OCI-LY7 (cell line): Measurements from ENCODE around the gene ZNF212. TPM values are rescaled to one million over a fixed set of nuclear protein-coding genes. Genes with fewer than 3 reads are reported as not detected.

ENCODE experiments used
- BruUV-seq: library from RNA; stranded (reverse); fragments of 400-500 nt; replicated peaks from 2 replicates; lab custom pipeline; 2021; lab: Mats Ljungman, UMichigan
- CTCF ChIA-PET: fragments of 300-600 bp; sonication (Branson Sonifier 250); formaldehyde crosslinking; loops from one replicate; lab custom pipeline; 2022; ENCODE audit warnings: antibody characterized with exemption; ENCODE audit not compliant: unreplicated experiment; lab: Charles Lee
- POLR2A ChIA-PET: fragments of 300-600 bp; sonication (Branson Sonifier 250); formaldehyde crosslinking; loops from one replicate; lab custom pipeline; 2022; ENCODE audit warnings: antibody characterized with exemption; lab: Charles Lee
- DNase-seq: peaks from one replicate; pipeline ENCODE4 v3.0.0-alpha.2; 2015; ENCODE audit warnings: low spot score
- H2AFZ ChIP-seq: fragments of 200-600 bp; sonication (generic), shearing (Covaris generic); 2 replicates; pipeline ENCODE4 v1.6.1; 2014; ENCODE audit warnings: mild to moderate bottlenecking, antibody characterized with exemption, low read length, moderate library complexity
- H3K27ac ChIP-seq: fragments of 200-600 bp; sonication (generic); 2 replicates; pipeline ENCODE4 v1.5.1; 2014; ENCODE audit warnings: mixed run types, low read depth, mild to moderate bottlenecking, moderate library complexity, low read length, inconsistent platforms; ENCODE audit not compliant: poor library complexity, severe bottlenecking
- H3K36me3 ChIP-seq: fragments of 200-600 bp; sonication (generic); 2 replicates; pipeline ENCODE4 v1.6.1; 2014; ENCODE audit warnings: mild to moderate bottlenecking, antibody characterized with exemption, low read length, moderate library complexity, mixed read lengths; ENCODE audit not compliant: insufficient read depth
- H3K4me1 ChIP-seq: fragments of 200-600 bp; sonication (generic); 2 replicates; pipeline ENCODE4 v1.5.1; 2014; ENCODE audit warnings: mild to moderate bottlenecking, low read length; ENCODE audit not compliant: insufficient read depth, poor library complexity, severe bottlenecking
- H3K4me2 ChIP-seq: fragments of 200-600 bp; sonication (generic); 2 replicates; pipeline ENCODE4 v1.6.1; 2014; ENCODE audit warnings: mild to moderate bottlenecking, low read length
- H3K4me3 ChIP-seq: fragments of 200-600 bp; sonication (generic); 2 replicates; pipeline ENCODE4 v1.5.1; 2014; ENCODE audit warnings: mild to moderate bottlenecking, low read depth, low read length; ENCODE audit not compliant: poor library complexity, severe bottlenecking
- H3K79me2 ChIP-seq: fragments of 200-600 bp; sonication (generic); 2 replicates; pipeline ENCODE4 v1.6.1; 2016; ENCODE audit warnings: low read depth, mild to moderate bottlenecking, low read length, moderate library complexity, mixed read lengths; ENCODE audit not compliant: insufficient read depth
- H3K9me2 ChIP-seq: fragments of 200-600 bp; sonication (generic); 2 replicates; pipeline ENCODE4 v1.6.1; 2016; ENCODE audit warnings: mild to moderate bottlenecking, low read length, mixed read lengths; ENCODE audit not compliant: insufficient read depth
- H3K9me3 ChIP-seq: fragments of 200-600 bp; sonication (generic); 2 replicates; pipeline ENCODE4 v1.6.1; 2014; ENCODE audit warnings: mild to moderate bottlenecking, mixed run types, low read length, mixed read lengths
- H4K20me1 ChIP-seq: fragments of 200-600 bp; sonication (generic); 2 replicates; pipeline ENCODE4 v1.6.1; 2014; ENCODE audit warnings: mild to moderate bottlenecking, antibody characterized with exemption, low read length, moderate library complexity, mixed read lengths; ENCODE audit not compliant: insufficient read depth
- EZH2phosphoT487 ChIP-seq: fragments of 200-600 bp; sonication (generic); IDR thresholded peaks from 2 replicates; pipeline ENCODE4 v1.6.1; 2018; ENCODE audit warnings: low read depth, borderline replicate concordance, mild to moderate bottlenecking, mixed run types, antibody characterized with exemption, low read length, moderate library complexity, mixed read lengths
- intact Hi-C: fragments of 100-400 bp; cut with micrococcal nuclease; formaldehyde crosslinking; loops from one replicate; pipeline ENCODE4 v1.10.0; 2022; ENCODE audit not compliant: unreplicated experiment
- total RNA-seq, 2 experiments: library from RNA; depleted of rRNA in 1 of 2; stranded (reverse); fragments of >200 nt in 1 of 2; shearing (Covaris generic) in 1 of 2; gene quantifications; 2 replicates each; pipeline ENCODE4 v1.2.3, GENCODE V29; 2014 to 2022
- TF ChIP-seq, protein P1 (sequence below): fragments of 200-600 bp; sonication (generic); conservative IDR thresholded peaks from 2 replicates; pipeline ENCODE4 v1.5.1; 2014; ENCODE audit warnings: mild to moderate bottlenecking, antibody characterized with exemption, low read length, moderate library complexity, mixed read lengths

The ZNF212 gene
- total RNA-seq, 2 experiments from 2014 or later: 11.6 to 12.7 TPM

DNA sequence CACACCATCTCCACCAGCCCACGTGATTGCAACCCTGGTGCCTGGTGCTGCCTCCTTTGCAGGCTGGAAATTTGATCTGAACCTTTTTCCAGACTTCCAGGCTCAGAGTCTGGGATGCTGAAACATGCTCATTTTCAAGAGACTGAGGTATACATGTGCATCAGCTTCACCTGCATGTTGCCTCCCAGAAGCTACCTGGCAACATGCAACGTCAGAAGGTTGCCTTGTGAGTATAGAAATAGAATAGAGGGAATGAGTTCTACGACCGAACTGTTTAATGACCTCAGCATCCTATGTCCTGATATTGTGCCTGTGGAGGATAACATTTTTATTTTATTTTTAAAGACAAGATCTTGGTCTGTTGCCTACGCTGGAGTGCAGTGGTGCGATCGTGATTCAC is 1.9 kb upstream of the ZNF212 start:
- no TSS peak for BruUV-seq
- intact Hi-C loops: loop anchor here (5.0 kb wide), 1 partner anchor 90 kb away; the partner anchor contains the start of gene ZNF398
- Histone ChIP-seq H3K79me2 (peaks cover 9% of the 10 kb centered on the region), H3K4me1 (peaks cover 16% of the 10 kb centered on the region), H4K20me1 (no peaks in the 10 kb centered on the region), H2AFZ (no peak overlapping the region), H3K9me2 (no peaks in the 10 kb centered on the region), H3K9me3 (peaks cover 3% of the 10 kb centered on the region), H3K4me3 (no peak overlapping the region), H3K36me3 (peaks cover 5% of the 10 kb centered on the region), H3K4me2 (no peak overlapping the region), H3K27ac (no peak overlapping the region)
- CTCF ChIA-PET: no interaction called here
- DNase-seq: no peak
- POLR2A ChIA-PET: no interaction called here
- TF ChIP-seq EZH2phosphoT487: no peak
- TF ChIP-seq, protein P1, sequence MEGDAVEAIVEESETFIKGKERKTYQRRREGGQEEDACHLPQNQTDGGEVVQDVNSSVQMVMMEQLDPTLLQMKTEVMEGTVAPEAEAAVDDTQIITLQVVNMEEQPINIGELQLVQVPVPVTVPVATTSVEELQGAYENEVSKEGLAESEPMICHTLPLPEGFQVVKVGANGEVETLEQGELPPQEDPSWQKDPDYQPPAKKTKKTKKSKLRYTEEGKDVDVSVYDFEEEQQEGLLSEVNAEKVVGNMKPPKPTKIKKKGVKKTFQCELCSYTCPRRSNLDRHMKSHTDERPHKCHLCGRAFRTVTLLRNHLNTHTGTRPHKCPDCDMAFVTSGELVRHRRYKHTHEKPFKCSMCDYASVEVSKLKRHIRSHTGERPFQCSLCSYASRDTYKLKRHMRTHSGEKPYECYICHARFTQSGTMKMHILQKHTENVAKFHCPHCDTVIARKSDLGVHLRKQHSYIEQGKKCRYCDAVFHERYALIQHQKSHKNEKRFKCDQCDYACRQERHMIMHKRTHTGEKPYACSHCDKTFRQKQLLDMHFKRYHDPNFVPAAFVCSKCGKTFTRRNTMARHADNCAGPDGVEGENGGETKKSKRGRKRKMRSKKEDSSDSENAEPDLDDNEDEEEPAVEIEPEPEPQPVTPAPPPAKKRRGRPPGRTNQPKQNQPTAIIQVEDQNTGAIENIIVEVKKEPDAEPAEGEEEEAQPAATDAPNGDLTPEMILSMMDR: no peak

DNA sequence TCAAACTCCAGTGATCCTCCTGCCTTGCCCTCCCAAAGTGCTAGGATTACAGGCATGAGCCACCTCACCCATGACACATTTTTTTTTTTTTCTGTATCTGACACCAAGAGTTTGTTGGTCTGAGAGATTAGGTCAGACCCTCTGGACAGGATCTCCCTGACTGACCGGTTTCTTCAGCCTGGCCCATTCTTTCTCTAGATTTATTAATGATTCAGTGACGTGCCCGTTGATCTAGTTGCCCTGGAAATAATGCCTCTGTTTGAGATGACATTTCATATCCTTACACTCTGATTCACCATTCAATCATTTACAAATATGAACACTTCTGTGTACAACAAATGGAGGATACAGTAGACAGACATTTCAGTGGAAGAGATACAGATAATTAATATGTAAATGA is 1.4 kb upstream of the ZNF212 start:
- Histone ChIP-seq H2AFZ (peak overlapping the region; percentile 95; the same call in 1 of the 2 replicates), H3K9me3 (peaks cover 8% of the 10 kb centered on the region), H3K9me2 (no peaks in the 10 kb centered on the region), H3K4me1 (peaks cover 16% of the 10 kb centered on the region), H3K27ac (no peak overlapping the region), H3K79me2 (peaks cover 12% of the 10 kb centered on the region), H4K20me1 (no peaks in the 10 kb centered on the region), H3K36me3 (peaks cover 11% of the 10 kb centered on the region), H3K4me2 (no peak overlapping the region), H3K4me3 (no peak overlapping the region)
- ChIA-PET POLR2A (no interaction called here), CTCF (no interaction called here)
- intact Hi-C loops: loop anchor here (2.0 to 5.0 kb wide), 3 partner anchors 25 to 185 kb away; partner anchors contain the start of genes ZNF398 and ZNF783
- no peak for TF ChIP-seq EZH2phosphoT487
- TF ChIP-seq, protein P1: no peak
- no TSS peak for BruUV-seq
- DNase-seq: no peak

DNA sequence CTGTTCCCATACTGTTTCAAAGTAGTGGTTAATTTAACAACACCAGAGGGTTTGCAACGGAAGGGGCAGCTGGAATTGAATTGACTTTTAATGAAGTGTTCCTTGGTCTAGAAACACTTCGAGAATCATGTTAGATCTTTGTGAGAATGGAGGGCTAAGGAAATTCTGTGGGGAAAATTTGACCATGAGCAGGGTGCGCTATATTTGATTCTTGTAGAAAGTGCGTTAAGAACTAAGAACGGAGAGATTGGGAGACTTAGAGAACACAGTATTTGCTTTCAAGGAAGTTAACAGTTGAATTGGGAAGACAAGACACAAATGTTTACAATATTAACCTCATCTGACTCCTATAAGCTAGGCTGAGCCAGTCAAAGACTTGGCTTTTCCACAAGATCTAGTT is 1.2 kb downstream of the ZNF212 start:
- Histone ChIP-seq H3K36me3 (peaks cover 11% of the 10 kb centered on the region), H3K4me1 (peaks cover 16% of the 10 kb centered on the region), H3K9me3 (peaks cover 13% of the 10 kb centered on the region), H4K20me1 (no peaks in the 10 kb centered on the region), H3K79me2 (peaks cover 12% of the 10 kb centered on the region), H3K4me3 (peak overlapping the region; percentile 81), H3K27ac (no peak overlapping the region), H2AFZ (no peak overlapping the region), H3K9me2 (no peaks in the 10 kb centered on the region), H3K4me2 (peak overlapping the region; percentile 69)
- CTCF ChIA-PET: no interaction called here
- no peak for DNase-seq
- no TSS peak for BruUV-seq
- intact Hi-C loops: no loop called here
- TF ChIP-seq EZH2phosphoT487: no peak
- TF ChIP-seq, protein P1: no peak
- POLR2A ChIA-PET: interaction anchor here (0.5 to 1.0 kb wide), 4 partner anchors 10 to 85 kb away, joined by 3 to 10 read pairs (median 4); no protein-coding TSS in a partner anchor
